Stimulated activated CD4-positive, alpha-beta T cell treated with anti-CD3 and anti-CD28 coated beads, Interleukin-4, amount 100 ng/mL, for 1 hour (primary cell): ENCODE data around the gene EPHA8.

Experiments used
- DNase-seq: peaks from one replicate; pipeline ENCODE4 v3.0.0-alpha.2; 2020

Gene EPHA8

GRCh38 chr1:22569269-22569668, 6.0 kb downstream of the EPHA8 start:
- no peak for DNase-seq

DNA sequence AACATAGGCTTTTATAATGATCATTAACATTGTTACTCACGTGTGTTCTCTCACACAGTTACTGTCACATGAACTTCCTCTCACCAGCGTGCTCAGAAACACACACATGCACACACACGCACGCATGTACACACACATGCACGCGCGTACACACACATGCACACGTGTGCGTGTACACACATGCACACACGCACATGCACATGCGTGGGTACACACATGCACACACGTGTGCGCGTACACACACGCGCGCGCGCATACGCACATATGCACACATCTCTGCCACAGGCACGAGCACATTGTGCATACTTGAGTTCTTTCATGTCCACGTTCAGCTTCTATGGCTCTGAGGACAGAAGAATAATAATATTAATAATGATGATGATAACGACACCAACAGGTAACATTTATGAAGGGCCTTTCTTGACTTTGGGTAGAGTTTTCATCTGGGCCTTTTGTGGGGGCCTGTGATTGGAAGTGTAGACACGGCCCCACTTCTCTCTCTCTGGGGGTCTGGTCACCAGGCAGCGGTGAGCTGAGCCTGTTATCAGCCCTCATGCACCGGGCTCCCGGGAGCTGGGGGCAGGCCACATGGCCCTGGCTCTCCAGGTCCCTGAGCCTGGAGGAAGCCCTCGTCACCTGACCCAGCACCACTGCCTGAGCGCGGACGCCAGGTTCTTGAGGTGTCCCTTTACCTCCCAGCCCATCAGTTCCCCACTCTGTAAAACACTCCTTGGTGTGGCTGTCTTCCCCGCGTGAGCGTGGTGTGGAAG, 7.0 kb downstream of the EPHA8 start:
- DNase-seq, result no peak

GRCh38 chr1:22572818-22573217, 9.5 kb downstream of the EPHA8 start:
- no peak for DNase-seq

GRCh38 chr1:22573237-22573636, 9.9 kb downstream of the EPHA8 start:
- DNase-seq, result no peak

GRCh38 chr1:22575532-22576149, 12.4 kb downstream of the EPHA8 start:
- no peak for DNase-seq

DNA sequence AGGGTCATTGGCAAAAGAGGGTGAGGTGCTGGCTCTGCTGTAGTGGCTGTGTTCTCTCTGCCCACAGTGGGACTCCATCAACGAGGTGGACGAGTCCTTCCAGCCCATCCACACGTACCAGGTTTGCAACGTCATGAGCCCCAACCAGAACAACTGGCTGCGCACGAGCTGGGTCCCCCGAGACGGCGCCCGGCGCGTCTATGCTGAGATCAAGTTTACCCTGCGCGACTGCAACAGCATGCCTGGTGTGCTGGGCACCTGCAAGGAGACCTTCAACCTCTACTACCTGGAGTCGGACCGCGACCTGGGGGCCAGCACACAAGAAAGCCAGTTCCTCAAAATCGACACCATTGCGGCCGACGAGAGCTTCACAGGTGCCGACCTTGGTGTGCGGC, 12.9 kb downstream of the EPHA8 start:
- DNase-seq, result no peak

DNA sequence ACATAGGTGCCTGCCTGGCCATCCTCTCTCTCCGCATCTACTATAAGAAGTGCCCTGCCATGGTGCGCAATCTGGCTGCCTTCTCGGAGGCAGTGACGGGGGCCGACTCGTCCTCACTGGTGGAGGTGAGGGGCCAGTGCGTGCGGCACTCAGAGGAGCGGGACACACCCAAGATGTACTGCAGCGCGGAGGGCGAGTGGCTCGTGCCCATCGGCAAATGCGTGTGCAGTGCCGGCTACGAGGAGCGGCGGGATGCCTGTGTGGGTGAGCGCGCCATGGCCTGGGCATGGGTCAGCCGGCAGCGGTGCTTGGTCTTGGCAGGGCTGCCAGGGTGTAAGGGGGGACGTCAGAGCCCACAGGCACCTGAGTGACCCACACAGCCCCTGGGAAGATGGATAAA, 13.3 kb downstream of the EPHA8 start:
- DNase-seq, result no peak

GRCh38 chr1:22578732-22579361, 15.6 kb downstream of the EPHA8 start:
- DNase-seq, result no peak

DNA sequence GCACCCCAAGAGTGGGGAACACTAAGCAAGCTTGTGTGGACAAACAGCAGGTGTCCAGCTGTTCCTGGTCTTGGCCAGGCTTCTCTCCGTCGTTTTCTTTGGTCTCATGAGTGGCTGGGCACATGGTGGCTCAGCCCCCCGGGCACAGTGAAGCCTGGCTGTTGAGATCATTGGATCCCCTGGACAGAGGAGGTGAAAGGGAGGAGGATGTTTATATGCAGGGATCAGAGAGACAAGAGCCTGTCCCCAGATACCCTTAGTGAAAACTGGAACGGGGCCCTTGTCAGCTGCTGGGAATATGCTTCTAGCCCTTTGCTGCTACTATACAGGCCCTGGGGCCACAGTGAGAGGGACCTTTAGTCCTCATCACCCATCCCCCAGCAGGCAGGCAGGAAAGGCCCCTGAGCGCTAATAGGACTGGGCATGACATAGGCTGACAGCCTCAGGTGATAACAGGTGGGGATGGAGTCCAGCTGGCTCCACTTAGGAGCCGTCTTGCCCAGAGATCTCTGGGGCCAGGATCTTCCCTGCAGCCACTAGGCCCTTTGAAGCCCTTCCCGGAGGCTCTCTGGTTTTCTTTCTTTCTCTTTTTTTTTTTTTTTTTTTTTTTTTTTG, 16.4 kb downstream of the EPHA8 start:
- no peak for DNase-seq

DNA sequence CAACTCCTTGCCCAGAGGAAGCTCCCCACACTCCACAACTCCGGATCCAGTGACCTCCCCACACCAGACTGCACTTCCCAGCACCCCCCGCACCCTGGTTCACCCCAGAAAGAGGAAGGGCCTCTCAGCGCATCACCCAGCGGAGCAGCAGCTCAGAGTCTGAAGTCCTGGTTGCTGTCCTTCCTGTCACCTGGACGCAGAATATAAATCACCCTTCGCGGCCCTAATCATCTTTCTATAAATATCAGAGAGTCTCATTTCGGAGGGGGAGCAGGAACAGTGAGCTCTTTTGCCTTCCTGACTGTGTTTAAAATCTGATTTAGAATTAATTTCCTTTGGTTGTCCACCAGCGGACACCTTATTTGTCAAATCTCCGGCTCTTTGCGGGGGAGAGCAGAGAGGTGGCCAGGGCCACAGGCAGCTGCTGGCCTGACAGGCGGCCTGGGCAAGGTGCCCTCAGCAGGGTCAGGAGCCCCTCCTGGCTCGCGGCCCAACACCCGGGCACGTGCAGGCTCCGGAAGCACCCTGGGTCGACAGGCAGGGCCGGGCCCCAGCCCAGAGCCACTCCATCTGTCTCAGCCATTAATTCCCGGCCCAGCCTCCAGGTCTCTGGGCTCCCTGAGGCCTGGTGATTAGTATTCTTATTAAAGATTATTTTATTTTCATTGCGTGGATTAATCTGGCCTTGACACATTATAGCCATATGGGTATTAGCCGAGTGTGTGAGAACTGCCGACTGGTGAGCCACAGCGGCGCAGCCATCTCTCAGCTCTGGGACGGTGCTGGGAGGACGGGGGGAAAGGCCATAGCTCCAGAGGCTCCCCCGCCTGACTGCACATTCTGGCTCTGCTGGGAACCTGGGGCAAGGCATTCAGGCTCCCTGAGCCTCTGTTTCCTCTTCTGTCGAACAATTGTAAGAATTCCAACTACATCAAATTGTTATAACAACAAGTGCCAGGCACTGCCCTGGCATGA, 19.7 kb downstream of the EPHA8 start:
- no peak for DNase-seq

- DNase-seq, result no peak
These were observed 20.8 kb downstream of the EPHA8 start for GRCh38 chr1:22584001-22584562.

GRCh38 chr1:22584970-22585369, 21.7 kb downstream of the EPHA8 start:
- no peak for DNase-seq

GRCh38 chr1:22585471-22585870, 22.2 kb downstream of the EPHA8 start:
- no peak for DNase-seq

DNA sequence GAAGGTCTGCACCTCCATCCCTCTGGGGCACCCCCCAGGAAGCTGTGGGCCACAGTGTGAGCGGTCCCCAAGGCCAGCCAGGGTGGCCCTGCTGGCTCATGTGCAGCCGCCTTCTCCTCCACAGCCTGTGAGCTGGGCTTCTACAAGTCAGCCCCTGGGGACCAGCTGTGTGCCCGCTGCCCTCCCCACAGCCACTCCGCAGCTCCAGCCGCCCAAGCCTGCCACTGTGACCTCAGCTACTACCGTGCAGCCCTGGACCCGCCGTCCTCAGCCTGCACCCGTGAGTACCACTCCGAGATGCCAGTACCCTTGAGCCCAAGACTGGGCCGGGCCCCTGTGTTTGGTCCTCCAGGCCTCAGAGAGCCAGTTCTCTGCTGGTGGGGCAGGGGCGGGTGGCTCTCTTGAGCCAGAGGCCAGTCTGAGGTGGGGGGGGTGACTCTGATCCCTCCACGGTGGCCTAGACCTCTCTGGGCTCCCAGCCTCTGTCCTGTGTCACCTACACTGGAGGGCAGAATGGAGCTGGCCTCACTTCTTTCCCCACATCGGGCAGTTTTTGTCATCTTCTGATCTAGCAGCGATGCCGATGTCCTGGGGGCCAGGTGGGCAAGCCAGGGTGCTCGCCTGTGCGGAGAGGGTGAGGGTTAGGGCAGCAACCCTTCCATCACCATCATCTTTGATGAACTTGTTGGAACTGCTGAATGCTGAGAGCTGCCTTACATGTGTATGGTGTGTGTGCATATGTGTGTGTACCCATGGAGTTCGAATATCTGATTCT, 23.3 kb downstream of the EPHA8 start:
- DNase-seq, result no peak

GRCh38 chr1:22587247-22587646, 24.0 kb downstream of the EPHA8 start:
- DNase-seq, result no peak

- DNase-seq, result no peak
These were observed 25.7 kb downstream of the EPHA8 start for GRCh38 chr1:22588899-22589422.

DNA sequence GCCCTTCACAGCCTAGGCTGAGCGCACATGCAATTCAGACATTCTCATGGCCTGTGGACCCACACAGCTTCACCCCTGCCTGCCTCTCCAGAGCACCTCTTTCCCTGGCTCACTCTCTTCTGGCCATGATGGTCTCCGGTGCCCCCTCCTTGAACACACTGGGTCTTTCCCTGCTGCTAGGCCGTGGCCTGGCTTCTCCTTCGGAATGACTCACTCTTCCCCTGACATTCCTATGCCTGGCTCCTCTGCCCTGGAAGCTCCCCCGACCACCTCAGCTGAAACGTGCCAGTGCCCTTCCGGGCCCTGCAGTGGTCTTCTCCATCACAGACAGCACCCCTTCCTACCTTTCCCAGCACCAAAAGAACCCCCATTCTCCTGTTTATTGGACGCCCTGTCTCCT, 28.3 kb downstream of the EPHA8 start:
- no peak for DNase-seq

GRCh38 chr1:22592051-22592450, 28.8 kb downstream of the EPHA8 start:
- DNase-seq, result no peak

- DNase-seq, result no peak
These were observed 29.9 kb downstream of the EPHA8 start for GRCh38 chr1:22592919-22593790.

DNA sequence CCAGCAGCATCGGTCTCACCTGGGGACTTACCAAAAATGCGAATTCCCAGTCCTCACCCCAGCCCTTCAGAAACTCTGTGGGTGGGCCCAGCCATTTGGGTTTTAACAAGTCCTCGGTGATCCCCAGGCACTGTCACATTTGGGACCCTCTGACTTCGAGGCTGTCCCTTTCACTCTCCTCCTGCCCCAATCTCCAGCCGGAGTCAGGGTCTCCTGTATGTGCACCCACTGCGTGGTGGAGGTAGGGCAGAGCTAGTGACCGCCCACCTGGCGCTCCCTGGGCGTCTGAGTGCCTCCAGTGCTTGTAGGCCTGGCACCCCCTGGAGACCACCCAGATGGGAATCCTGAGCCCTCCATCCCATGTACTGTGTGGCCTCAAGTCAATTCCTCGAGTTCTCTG, 31.1 kb downstream of the EPHA8 start:
- no peak for DNase-seq
